ACC112 (cell line): ENCODE results near the gene NXT2.
A peak's percentile ranks its signal among the peaks of the same experiment; 100 is the strongest.
"Not testable (repeated sequence)": the region's sequence is repeated elsewhere in the genome, so short reads cannot be mapped to it uniquely, and the experiment has no call there.

Experiments
- H2AFZ ChIP-seq: fragments of 200-600 bp; sonication (generic); one replicate; pipeline ENCODE4 v1.6.0; 2017; ENCODE audit warnings: antibody characterized with exemption, low read length; ENCODE audit not compliant: unreplicated experiment
- H3K27ac ChIP-seq: fragments of 200-600 bp; sonication (generic); 2 replicates; pipeline ENCODE4 v1.5.1; 2014; ENCODE audit warnings: low read depth, mild to moderate bottlenecking, antibody characterized with exemption, low read length, moderate library complexity
- H3K27me3 ChIP-seq: fragments of 200-600 bp; sonication (generic); 2 replicates; pipeline ENCODE4 v1.6.1; 2014; ENCODE audit warnings: mild to moderate bottlenecking, antibody characterized with exemption, low read length, moderate library complexity, mixed read lengths; ENCODE audit not compliant: insufficient read depth
- H3K36me3 ChIP-seq: fragments of 200-600 bp; sonication (generic); 2 replicates; pipeline ENCODE4 v1.6.1; 2016; ENCODE audit warnings: mild to moderate bottlenecking, antibody characterized with exemption, low read length, moderate library complexity, mixed read lengths; ENCODE audit not compliant: insufficient read depth
- H3K4me1 ChIP-seq: fragments of 200-600 bp; sonication (generic); one replicate; pipeline ENCODE4 v1.6.1; 2016; ENCODE audit warnings: low read length, mixed read lengths; ENCODE audit not compliant: insufficient read depth, unreplicated experiment, control insufficient read depth
- H3K4me3 ChIP-seq: fragments of 200-600 bp; sonication (generic); 2 replicates; pipeline ENCODE4 v1.5.1; 2014; ENCODE audit warnings: mild to moderate bottlenecking, low read depth, low read length
- H3K79me2 ChIP-seq: fragments of 200-600 bp; sonication (generic); one replicate; pipeline ENCODE4 v1.6.0; 2016; ENCODE audit warnings: low read length; ENCODE audit not compliant: control insufficient read depth, unreplicated experiment, insufficient read depth

The NXT2 gene

GRCh38 chrX:109535578-109535977 is 1.1 kb upstream of the NXT2 start:
- no peak overlapping the region for H3K4me3 ChIP-seq
- H3K27ac ChIP-seq = no peak overlapping the region
- peaks cover 12% of the 10 kb centered on the region for H3K4me1 ChIP-seq
- no peaks in the 10 kb centered on the region for H3K36me3 ChIP-seq
- peak overlapping the region; percentile 74 for H2AFZ ChIP-seq
- H3K27me3 ChIP-seq = no peaks in the 10 kb centered on the region
- H3K79me2 ChIP-seq = no peaks in the 10 kb centered on the region

- Histone ChIP-seq H3K36me3 (no peaks in the 10 kb centered on the region), H3K79me2 (no peaks in the 10 kb centered on the region), H2AFZ (peak overlapping the region; percentile 83), H3K4me1 (peaks cover 12% of the 10 kb centered on the region), H3K27ac (peak overlapping the region; percentile 90), H3K27me3 (no peaks in the 10 kb centered on the region), H3K4me3 (peak overlapping the region; percentile 79)
These were observed 651 bp downstream of the NXT2 start for GRCh38 chrX:109537324-109537665.

DNA sequence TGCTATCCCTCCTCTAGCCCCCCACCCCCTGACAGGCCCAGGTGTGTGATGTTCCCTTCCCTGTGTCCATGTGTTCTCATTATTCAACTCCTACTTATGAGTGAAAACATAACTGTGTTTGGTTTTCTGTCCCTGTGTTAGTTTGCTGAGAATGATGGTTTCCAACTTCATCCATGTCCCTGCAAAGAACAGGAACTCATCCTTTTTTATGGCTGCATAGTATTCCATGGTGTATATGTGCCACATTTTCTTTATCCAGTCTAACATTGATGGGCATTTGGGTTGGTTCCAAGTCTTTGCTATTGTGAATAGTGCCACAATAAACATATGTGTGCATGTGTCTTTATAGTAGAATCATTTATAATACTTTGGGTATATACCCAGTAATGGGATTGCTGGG is 2.4 kb downstream of the NXT2 start:
- H2AFZ ChIP-seq, H3K79me2 ChIP-seq, H3K4me3 ChIP-seq, H3K27ac ChIP-seq, H3K4me1 ChIP-seq, H3K27me3 ChIP-seq, H3K36me3 ChIP-seq: not testable (repeated sequence)

- no peaks in the 10 kb centered on the region for H3K27me3 ChIP-seq
- no peak overlapping the region for H3K27ac ChIP-seq
These were observed 17.2 kb downstream of the NXT2 start for GRCh38 chrX:109553862-109554261.

GRCh38 chrX:109576083-109576482 is 39.4 kb downstream of the NXT2 start:
- H3K27me3 ChIP-seq, H3K27ac ChIP-seq, H2AFZ ChIP-seq, H3K4me3 ChIP-seq, H3K36me3 ChIP-seq, H3K79me2 ChIP-seq, H3K4me1 ChIP-seq: not testable (repeated sequence)

More at GRCh38 chrX:109553862-109554261, 17.2 kb downstream of the NXT2 start:
- Histone ChIP-seq H3K4me1 (no peaks in the 10 kb centered on the region), H3K4me3 (no peak overlapping the region), H3K36me3 (no peaks in the 10 kb centered on the region), H3K79me2 (no peaks in the 10 kb centered on the region), H2AFZ (no peak overlapping the region)

DNA sequence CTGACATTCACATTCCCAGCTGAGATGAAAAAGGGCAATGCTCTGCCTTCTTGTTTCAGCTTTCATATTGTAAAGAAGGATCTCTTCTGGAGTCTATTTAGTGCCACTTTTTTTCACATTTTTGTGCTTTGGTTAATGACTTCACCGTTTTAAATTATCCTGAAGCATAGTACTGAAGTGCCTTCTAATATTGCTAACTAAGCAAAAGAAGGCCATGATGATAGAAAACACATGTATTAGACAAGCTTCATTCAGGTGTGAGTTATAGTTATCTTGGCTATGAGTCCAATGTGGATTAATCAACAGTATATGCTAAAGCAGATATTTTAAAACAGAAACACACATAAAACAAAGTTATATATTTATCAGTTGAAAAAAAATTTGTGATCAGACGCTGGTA is 40.4 kb downstream of the NXT2 start:
- H3K4me1 ChIP-seq = no peaks in the 10 kb centered on the region
- H3K36me3 ChIP-seq = no peaks in the 10 kb centered on the region
- H2AFZ ChIP-seq = no peak overlapping the region
- H3K27me3 ChIP-seq = no peaks in the 10 kb centered on the region
- no peaks in the 10 kb centered on the region for H3K79me2 ChIP-seq
- no peak overlapping the region for H3K27ac ChIP-seq
- H3K4me3 ChIP-seq = no peak overlapping the region

DNA sequence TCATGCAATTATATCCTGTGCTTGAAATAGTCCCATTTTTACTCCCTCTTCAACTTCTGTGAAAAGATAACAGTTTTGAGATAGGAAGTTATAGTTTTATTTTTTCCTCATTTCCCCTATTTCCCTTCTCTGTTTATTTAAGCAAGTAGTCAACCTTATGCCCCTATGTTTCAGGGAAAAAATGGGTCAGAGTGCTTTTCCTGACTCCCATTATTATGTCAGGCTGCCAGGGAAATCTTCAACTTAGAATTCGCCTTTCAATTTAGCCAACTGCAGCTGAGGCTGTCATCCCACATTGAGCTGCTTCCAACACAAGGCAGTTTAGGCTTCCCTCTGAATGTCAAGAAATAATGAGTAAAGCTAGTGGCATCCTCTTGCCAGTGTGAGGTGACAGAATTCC is 42.3 kb downstream of the NXT2 start:
- H3K27ac ChIP-seq = no peak overlapping the region
- H3K4me1 ChIP-seq = no peaks in the 10 kb centered on the region
- H3K79me2 ChIP-seq = no peaks in the 10 kb centered on the region
- H3K27me3 ChIP-seq = no peaks in the 10 kb centered on the region
- H2AFZ ChIP-seq = no peak overlapping the region
- H3K4me3 ChIP-seq = no peak overlapping the region
- H3K36me3 ChIP-seq = no peaks in the 10 kb centered on the region

DNA sequence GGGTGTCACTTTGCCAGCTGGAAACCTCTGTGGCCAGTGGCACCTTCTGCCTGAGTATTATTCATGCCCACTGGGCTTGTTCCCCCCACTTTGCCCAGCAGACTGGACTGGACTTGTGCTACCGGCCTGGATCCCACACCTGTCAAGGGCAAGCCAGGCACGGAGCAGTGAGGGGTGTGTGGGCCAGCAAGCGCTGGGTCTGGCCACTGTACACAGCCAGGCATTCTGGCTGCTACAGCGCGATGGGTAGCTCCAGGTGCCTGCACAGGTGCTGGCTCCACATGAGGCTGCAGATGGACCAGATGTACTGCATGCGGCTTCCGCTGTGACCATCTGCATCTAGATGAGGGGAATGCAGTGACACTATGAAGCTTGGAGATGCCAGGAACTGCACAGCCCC is 48.8 kb downstream of the NXT2 start:
- Histone ChIP-seq H3K4me1 (no peaks in the 10 kb centered on the region), H3K4me3 (no peak overlapping the region), H2AFZ (no peak overlapping the region), H3K79me2 (no peaks in the 10 kb centered on the region), H3K27ac (no peak overlapping the region), H3K27me3 (no peaks in the 10 kb centered on the region; the same call in 1 of the 2 replicates), H3K36me3 (no peaks in the 10 kb centered on the region)

DNA sequence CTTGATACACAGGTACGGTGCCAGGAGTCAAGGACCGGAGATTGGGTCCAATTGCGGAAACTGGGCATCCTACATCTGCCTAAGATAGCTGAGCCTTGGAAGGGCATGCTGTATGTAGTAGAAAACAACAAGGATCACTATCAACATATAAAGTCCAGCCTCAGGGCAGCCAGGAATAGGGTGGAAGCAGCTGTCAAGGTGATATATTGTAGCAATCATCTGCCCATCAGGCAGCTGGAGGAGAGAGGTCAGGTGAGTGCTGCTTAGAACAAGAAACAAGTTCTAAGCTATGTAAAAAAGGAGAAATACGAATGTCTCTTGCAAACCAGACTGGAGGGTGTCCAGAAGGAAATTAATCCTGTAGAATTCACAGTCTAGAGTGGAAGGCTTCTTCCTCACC is 53.5 kb downstream of the NXT2 start:
- H3K36me3 ChIP-seq = no peaks in the 10 kb centered on the region

More for the DNA sequence above, 53.5 kb downstream of the NXT2 start:
- no peaks in the 10 kb centered on the region for H3K4me1 ChIP-seq
- no peaks in the 10 kb centered on the region; the same call in 1 of the 2 replicates for H3K27me3 ChIP-seq
- H3K4me3 ChIP-seq = no peak overlapping the region
- no peak overlapping the region for H3K27ac ChIP-seq
- no peaks in the 10 kb centered on the region for H3K79me2 ChIP-seq
- H2AFZ ChIP-seq = no peak overlapping the region
